ENCODE results near the gene ARRDC5. TPM values are rescaled to one million over a fixed set of nuclear protein-coding genes. Genes with fewer than 3 reads are reported as not detected.
A peak's percentile ranks its signal among the peaks of the same experiment; 100 is the strongest.

ARRDC5 gene
- total and polyA plus RNA-seq, 2 of the 8 experiments (the other 6 are each of a cell fraction or from before 2014, with no cell fraction given): not detected

DNA sequence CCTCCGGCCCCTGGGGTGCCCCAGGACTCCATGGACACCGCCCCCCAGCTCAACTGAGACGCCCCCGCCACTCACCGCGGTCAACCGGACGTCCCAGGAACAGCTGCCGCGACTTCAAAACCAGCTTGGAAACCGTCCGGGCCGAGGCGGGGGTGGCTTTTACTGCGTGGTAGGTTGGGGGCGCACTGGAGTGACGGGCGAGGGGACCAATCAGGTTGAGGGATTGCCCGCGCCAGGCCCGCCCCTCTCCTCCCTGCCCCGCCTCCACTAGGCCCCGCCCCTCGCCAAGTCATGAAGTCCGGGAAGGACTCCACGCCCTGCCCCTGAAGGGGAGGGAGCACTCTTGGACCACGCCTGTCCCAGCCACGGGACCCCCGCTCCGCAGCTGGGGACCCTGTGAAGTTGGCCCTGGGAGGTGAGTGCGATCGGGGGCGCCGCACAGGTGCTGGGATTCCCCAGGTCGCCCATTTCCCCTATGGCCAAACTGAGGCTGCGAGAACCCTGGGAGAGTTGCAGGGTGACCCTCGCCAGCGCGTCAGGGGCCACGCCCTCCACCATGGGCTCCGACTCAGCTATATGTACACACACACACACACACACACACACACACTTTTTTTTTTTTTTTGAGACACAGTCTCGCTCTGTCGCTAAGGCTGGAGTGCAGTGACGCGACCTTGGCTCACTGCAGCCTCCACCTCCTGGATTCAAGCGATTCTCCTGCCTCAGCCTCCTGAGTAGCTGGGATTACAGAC lies 35.0 kb downstream of the ARRDC5 start, which contains the start of gene PLIN3 (continued):
- TF ChIP-seq, protein P1, sequence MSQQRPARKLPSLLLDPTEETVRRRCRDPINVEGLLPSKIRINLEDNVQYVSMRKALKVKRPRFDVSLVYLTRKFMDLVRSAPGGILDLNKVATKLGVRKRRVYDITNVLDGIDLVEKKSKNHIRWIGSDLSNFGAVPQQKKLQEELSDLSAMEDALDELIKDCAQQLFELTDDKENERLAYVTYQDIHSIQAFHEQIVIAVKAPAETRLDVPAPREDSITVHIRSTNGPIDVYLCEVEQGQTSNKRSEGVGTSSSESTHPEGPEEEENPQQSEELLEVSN (IDR thresholded peaks at IDR 0.05): no peak
- TF ChIP-seq TBP (IDR thresholded peaks at IDR 0.05; ENCODE audit: low read depth, low read length) (no peak), TAF1 (IDR thresholded peaks at IDR 0.05; ENCODE audit: low read depth, low read length) (0 out of 2 replicates have a peak, but pooled peaks have one; percentile 15), CREB1 (IDR thresholded peaks at IDR 0.05) (peak; percentile 42; the same call in 1 of the 2 replicates), KDM4A (IDR thresholded peaks at IDR 0.05; ENCODE audit: low read depth, low read length, severe bottlenecking) (peak; percentile 68), POLR2A (IDR thresholded peaks at IDR 0.05; ENCODE audit: control extremely low read depth in 1 of 2, low read depth in 2 of 2, low read length in 2 of 2) (no peak)

Measured in H1 (cell line).